SK-N-MC (cell line): ENCODE results near the gene INHA.

ENCODE experiments used
- EZH2 ChIP-seq: fragments of 200-600 bp; sonication (generic); IDR thresholded peaks from one replicate; pipeline ENCODE4 v1.6.1; 2017; ENCODE audit warnings: antibody characterized with exemption
- POLR2AphosphoS5 ChIP-seq: IDR thresholded peaks from 2 replicates; pipeline ENCODE4 v1.6.1; 2012; ENCODE audit warnings: mild to moderate bottlenecking, low read depth, low read length, borderline replicate concordance

DNA sequence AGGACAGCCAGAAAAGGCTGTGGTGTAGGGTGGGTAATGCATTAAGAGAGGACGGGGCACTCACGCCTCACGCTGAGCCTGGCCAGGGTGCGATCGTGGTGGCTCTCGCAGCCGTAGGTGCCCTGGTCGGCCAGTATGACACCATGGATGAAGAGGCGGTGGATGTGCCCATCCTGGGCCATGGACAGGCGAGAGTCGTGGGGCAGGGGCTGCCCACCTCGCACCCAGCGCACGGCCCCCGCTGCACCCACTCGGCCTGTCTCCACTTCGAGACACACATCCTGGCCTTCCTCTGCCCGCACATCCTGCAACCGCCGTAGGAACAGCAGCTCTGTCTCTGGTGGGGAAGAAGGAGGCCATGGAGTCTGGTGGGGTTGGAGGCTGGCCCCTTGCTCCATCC is 16.2 kb upstream of the INHA start:
- TF ChIP-seq EZH2: no peak
- no peak for TF ChIP-seq POLR2AphosphoS5
